ENCODE results near the gene EEF1G. TPM values are rescaled to one million over a fixed set of nuclear protein-coding genes. Genes with fewer than 3 reads are reported as not detected.

EEF1G gene
- total RNA-seq, 3 donors from 2014 or later (not counting 1 experiment from before 2014, with no cell fraction given) = 628 to 754 (median 714) TPM

DNA sequence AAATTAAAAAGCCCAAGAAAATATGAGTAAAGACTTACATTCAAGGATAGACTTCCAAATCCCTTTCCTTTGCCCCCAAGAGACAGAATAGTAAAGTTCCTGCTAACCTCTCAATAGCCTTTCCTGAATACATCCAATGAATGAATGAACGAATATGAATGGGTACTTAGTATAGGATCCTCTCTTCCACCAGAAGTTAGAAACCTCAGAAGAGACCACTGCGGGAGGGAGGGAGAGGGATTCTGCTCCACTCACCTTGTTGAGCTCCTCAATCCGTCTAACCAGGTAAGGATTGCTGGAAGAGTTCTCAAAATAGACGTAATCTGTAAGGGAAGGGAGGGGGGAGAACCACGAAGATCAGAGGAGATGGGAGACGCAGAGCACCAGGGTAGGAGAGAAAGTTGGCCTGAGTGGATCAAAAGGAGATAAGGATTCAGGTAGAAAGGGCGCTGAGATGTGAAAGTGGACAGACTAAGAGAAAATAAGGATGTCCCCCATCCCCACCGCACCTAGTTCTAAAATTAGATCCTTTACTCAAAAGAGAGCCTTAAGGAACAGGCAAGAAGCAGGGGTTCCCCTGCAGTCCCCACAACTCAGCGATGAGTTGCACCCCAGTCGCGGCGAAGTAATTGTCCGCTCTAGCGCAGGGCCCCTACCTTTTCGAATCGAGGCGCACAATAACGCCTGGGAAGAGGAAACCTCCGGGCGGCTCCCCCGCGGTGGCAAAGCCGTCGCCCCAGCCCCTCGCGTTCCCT is 26.9 kb upstream of the EEF1G start:
- Mint-ChIP-seq H3K4me3 (peak overlapping the region; percentile 97), H3K27ac (peak overlapping the region; percentile 93 to 96), H3K27me3 (ENCODE audit: low read depth in 2 of 2) (no peaks in the 10 kb centered on the region), H3K36me3 (no peaks in the 10 kb centered on the region), H3K4me1 (peaks cover 48 to 61% of the 10 kb centered on the region in 2 donors), H3K9me3 (no peaks in the 10 kb centered on the region)
- ATAC-seq (no peak), DNase-seq (peak in 1 of 2 donors; percentile 57)
- Histone ChIP-seq H3K36me3 (ENCODE audit: control insufficient read depth, insufficient read depth, low read length) (peaks cover 39% of the 10 kb centered on the region), H3K27me3 (ENCODE audit: control insufficient read depth, insufficient read depth, low read length) (no peaks in the 10 kb centered on the region), H3K4me3 (ENCODE audit: low read length) (peak overlapping the region; percentile 79), H3K4me1 (ENCODE audit: control insufficient read depth, insufficient read depth, low read length) (peaks cover 43% of the 10 kb centered on the region), H3K9me3 (ENCODE audit: control insufficient read depth, insufficient read depth, low read length) (no peaks in the 10 kb centered on the region), H3K27ac (ENCODE audit: low read length) (peak overlapping the region; percentile 83)
- WGBS (ENCODE audit: insufficient coverage) = under 1% methylated on average over 25 of the region's 26 CpGs
- TF ChIP-seq, protein P1, sequence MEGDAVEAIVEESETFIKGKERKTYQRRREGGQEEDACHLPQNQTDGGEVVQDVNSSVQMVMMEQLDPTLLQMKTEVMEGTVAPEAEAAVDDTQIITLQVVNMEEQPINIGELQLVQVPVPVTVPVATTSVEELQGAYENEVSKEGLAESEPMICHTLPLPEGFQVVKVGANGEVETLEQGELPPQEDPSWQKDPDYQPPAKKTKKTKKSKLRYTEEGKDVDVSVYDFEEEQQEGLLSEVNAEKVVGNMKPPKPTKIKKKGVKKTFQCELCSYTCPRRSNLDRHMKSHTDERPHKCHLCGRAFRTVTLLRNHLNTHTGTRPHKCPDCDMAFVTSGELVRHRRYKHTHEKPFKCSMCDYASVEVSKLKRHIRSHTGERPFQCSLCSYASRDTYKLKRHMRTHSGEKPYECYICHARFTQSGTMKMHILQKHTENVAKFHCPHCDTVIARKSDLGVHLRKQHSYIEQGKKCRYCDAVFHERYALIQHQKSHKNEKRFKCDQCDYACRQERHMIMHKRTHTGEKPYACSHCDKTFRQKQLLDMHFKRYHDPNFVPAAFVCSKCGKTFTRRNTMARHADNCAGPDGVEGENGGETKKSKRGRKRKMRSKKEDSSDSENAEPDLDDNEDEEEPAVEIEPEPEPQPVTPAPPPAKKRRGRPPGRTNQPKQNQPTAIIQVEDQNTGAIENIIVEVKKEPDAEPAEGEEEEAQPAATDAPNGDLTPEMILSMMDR (IDR thresholded peaks at IDR 0.05) = no peak
- intact Hi-C loops (cut with micrococcal nuclease) = no loop called here

DNA sequence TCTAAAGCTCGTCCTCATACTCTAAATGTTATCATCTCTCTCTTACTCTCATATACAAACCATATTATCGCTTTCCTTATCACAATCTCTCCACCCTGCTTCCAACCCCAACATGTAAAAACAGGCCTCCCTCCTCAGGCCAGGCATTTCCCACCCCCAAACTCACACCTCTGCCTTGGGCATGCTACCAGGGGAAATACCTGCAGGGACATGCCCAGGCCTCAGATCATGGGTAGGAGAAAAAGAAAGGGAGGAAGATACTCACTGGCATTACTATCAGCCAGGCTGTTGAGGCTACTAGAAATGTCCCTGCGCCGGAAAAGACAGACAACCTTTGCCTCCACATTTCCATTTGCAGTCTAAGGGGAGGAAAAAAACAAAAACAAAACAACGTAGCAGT is 26.2 kb upstream of the EEF1G start:
- Histone ChIP-seq H3K9me3 (ENCODE audit: control insufficient read depth, insufficient read depth, low read length) (no peaks in the 10 kb centered on the region), H3K4me3 (ENCODE audit: low read length) (peak overlapping the region; percentile 79), H3K27ac (ENCODE audit: low read length) (peak overlapping the region; percentile 83), H3K36me3 (ENCODE audit: control insufficient read depth, insufficient read depth, low read length) (peaks cover 39% of the 10 kb centered on the region), H3K4me1 (ENCODE audit: control insufficient read depth, insufficient read depth, low read length) (peaks cover 43% of the 10 kb centered on the region), H3K27me3 (ENCODE audit: control insufficient read depth, insufficient read depth, low read length) (no peaks in the 10 kb centered on the region)
- Mint-ChIP-seq H3K9me3 (no peaks in the 10 kb centered on the region), H3K4me1 (peaks cover 48 to 65% of the 10 kb centered on the region in 2 donors), H3K27ac (peak overlapping the region; percentile 93 to 96), H3K27me3 (ENCODE audit: low read depth in 2 of 2) (no peaks in the 10 kb centered on the region), H3K36me3 (peaks cover under 1% of the 10 kb centered on the region), H3K4me3 (peak overlapping the region; percentile 97)
- ATAC-seq (no peak), DNase-seq (peak; percentile 15 to 61)
- intact Hi-C loops (cut with micrococcal nuclease) = loop anchor here (1.0 kb wide), 2 partner anchors 9 to 46 kb away; partner anchors contain the start of genes GANAB and TUT1
- 34% methylated on average over 5 of the region's 5 CpGs for WGBS (ENCODE audit: insufficient coverage)
- TF ChIP-seq, protein P1 (IDR thresholded peaks at IDR 0.05) = no peak

DNA sequence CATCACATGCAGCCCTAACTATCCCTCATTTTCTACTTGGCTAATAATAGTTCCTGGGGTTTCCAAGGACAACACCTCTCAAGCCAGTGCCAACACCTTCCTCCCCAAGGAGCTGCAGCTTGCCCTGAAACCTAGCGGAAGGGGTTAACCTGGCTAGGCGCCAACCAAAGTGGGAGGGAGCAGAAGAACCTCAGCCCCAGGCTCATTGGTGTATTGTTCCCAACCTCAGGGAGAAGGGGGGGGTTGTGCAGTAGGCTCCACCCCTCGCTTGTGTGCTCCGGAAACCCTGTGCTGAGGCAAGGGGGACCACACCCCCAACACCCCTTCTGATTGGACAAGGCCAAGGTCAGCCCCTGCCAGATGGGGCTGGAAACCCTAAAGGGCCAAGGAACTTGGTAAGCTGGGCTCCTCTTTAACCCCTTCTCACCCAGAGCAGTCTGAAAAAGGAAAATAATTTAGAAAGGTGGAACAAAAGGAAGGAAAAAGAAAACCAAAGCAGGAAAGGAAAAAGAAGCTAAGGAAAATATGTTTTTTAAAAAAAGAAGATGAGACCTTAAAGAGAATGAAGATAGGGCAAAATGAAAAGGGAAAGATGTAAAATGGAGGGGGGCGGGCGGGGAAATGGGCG is 25.5 kb upstream of the EEF1G start:
- Mint-ChIP-seq H3K4me3 (peak overlapping the region; percentile 97), H3K36me3 (peaks cover 7% of the 10 kb centered on the region), H3K4me1 (peaks cover 53 to 65% of the 10 kb centered on the region in 2 donors), H3K27ac (peak overlapping the region; percentile 93 to 96), H3K9me3 (no peaks in the 10 kb centered on the region), H3K27me3 (ENCODE audit: low read depth in 2 of 2) (no peaks in the 10 kb centered on the region)
- TF ChIP-seq, protein P1 (IDR thresholded peaks at IDR 0.05) = no peak
- H3K27me3 ChIP-seq (ENCODE audit: control insufficient read depth, insufficient read depth, low read length) = no peaks in the 10 kb centered on the region
- intact Hi-C loops (cut with micrococcal nuclease) = loop anchor here (1.0 kb wide), 2 partner anchors 8 to 47 kb away; partner anchors contain the start of genes GANAB and TUT1
- peak overlapping the region; percentile 79 for H3K4me3 ChIP-seq (ENCODE audit: low read length)
- H3K36me3 ChIP-seq (ENCODE audit: control insufficient read depth, insufficient read depth, low read length) = peaks cover 46% of the 10 kb centered on the region
- DNase-seq (peak; percentile 90 to 98), ATAC-seq (peak; percentile 75 to 87 (median 79))
- WGBS (ENCODE audit: insufficient coverage) = 60% methylated on average over 4 of the region's 7 CpGs
- peaks cover 43% of the 10 kb centered on the region for H3K4me1 ChIP-seq (ENCODE audit: control insufficient read depth, insufficient read depth, low read length)
- peak overlapping the region; percentile 83 for H3K27ac ChIP-seq (ENCODE audit: low read length)
- H3K9me3 ChIP-seq (ENCODE audit: control insufficient read depth, insufficient read depth, low read length) = no peaks in the 10 kb centered on the region

Data from natural killer cell (primary cell).